ENCODE data around the gene RPP30. TPM values are rescaled to one million over a fixed set of nuclear protein-coding genes. Genes with fewer than 3 reads are reported as not detected.

RPP30 gene
- total RNA-seq, 1 experiment from 2014 or later, result 56.8 TPM

GRCh38 chr10:90912174-90912573 lies 40.4 kb downstream of the RPP30 start:
- POLR2A ChIA-PET, result no interaction called here
- no peak for DNase-seq (ENCODE audit: low read depth, low spot score)

More at GRCh38 chr10:90912174-90912573, 40.4 kb downstream of the RPP30 start:
- Histone ChIP-seq H3K9ac (ENCODE audit: low read length) (no peak overlapping the region), H3K36me3 (ENCODE audit: control insufficient read depth in 1 of 2, insufficient read depth in 2 of 2, low read length in 2 of 2) (no peaks in the 10 kb centered on the region), H3K9me3 (ENCODE audit: control insufficient read depth in 1 of 2, insufficient read depth in 1 of 2, low read depth in 1 of 2, low read length in 2 of 2) (no peaks in the 10 kb centered on the region), H3K79me2 (ENCODE audit: insufficient read depth, low read length) (no peaks in the 10 kb centered on the region), H3K4me1 (ENCODE audit: control insufficient read depth in 1 of 2, insufficient read depth in 2 of 2, low read length in 2 of 2) (peaks cover 0 to 2% of the 10 kb centered on the region in 2 experiments; a peak in 1 of 4 replicates), H3K27me3 (ENCODE audit: insufficient read depth, low read length) (no peaks in the 10 kb centered on the region), H3K27ac (ENCODE audit: low read depth, low read length) (no peak overlapping the region), H3K4me3 (replicated peaks in 1 of 2; ENCODE audit: low read depth in 1 of 2, low read length in 2 of 2) (no peak overlapping the region), H4K20me1 (ENCODE audit: insufficient read depth) (no peaks in the 10 kb centered on the region), H2AFZ (ENCODE audit: low read depth, low read length, poor library complexity, severe bottlenecking) (no peak overlapping the region), H3K4me2 (ENCODE audit: low read length) (no peak overlapping the region), H3K9me2 (ENCODE audit: insufficient read depth) (no peaks in the 10 kb centered on the region)
- intact Hi-C loops (cut with micrococcal nuclease), result loop anchor here (10.0 kb wide), 1 partner anchor 723 kb away; the partner anchor contains the start of gene PPP1R3C
- ChIA-PET RAD21 (ENCODE audit: low non-redundant PET in 1 of 2, low total read pairs in 2 of 2, uncharacterized antibody in 2 of 2, unreplicated experiment in 2 of 2) (interaction anchor here (0.7 to 1.0 kb wide), 3 partner anchors 338 to 384 kb away, joined by 4 to 5 read pairs (median 5); no protein-coding TSS in a partner anchor), CTCF (interaction anchor here (0.6 to 3.4 kb wide), 24 partner anchors 9 to 833 kb away, joined by 3 to 39 read pairs (median 4); partner anchors contain the start of gene ANKRD1)
- ATAC-seq, result no peak
- TF ChIP-seq SRF (IDR thresholded peaks at IDR 0.05; ENCODE audit: low read depth) (no peak), YY1 (IDR thresholded peaks at IDR 0.05; ENCODE audit: extremely low read depth, insufficient replicate concordance, low read depth, low read length) (no peak), ZBTB33 (IDR thresholded peaks at IDR 0.05; ENCODE audit: extremely low read depth, insufficient replicate concordance, low read length) (no peak), CEBPB (IDR thresholded peaks at IDR 0.05; ENCODE audit: low read depth) (no peak), POLR2A (IDR thresholded peaks at IDR 0.05; ENCODE audit: borderline replicate concordance, extremely low read depth, insufficient read depth, insufficient read length) (no peak), ATF3 (IDR thresholded peaks at IDR 0.05) (no peak), FOSL1 (IDR thresholded peaks at IDR 0.05; ENCODE audit: low read depth) (no peak), EZH2phosphoT487 (IDR thresholded peaks at IDR 0.05; ENCODE audit: borderline replicate concordance) (no peak), JUND (IDR thresholded peaks at IDR 0.05) (no peak), ZFX (IDR thresholded peaks at IDR 0.05) (no peak), SIN3A (IDR thresholded peaks at IDR 0.05; ENCODE audit: low read depth) (no peak), CTCF (IDR thresholded peaks at IDR 0.05 in 2 of 3, conservative IDR thresholded peaks at IDR 0.05 in 1 of 3; ENCODE audit: borderline replicate concordance in 1 of 3, insufficient read depth in 1 of 3, low read depth in 2 of 3, low read length in 2 of 3) (no peak), SP1 (IDR thresholded peaks at IDR 0.05; ENCODE audit: low read depth) (no peak)
- no TSS peak for BruUV-seq (replicated peaks)

All from HCT116 (cell line).